ENCODE results near the gene PTPN20.

The PTPN20 gene

GRCh38 chr10:47034441-47035051 is 123.3 kb downstream of the PTPN20 start:
- no peak for DNase-seq (ENCODE audit: low spot score)

GRCh38 chr10:47035171-47035818 is 124.1 kb downstream of the PTPN20 start:
- DNase-seq (ENCODE audit: low spot score), result no peak

GRCh38 chr10:47035819-47036337 is 124.7 kb downstream of the PTPN20 start:
- DNase-seq (ENCODE audit: low spot score), result no peak

- no peak for DNase-seq (ENCODE audit: low spot score)
These were observed 125.5 kb downstream of the PTPN20 start for GRCh38 chr10:47036771-47037170.

GRCh38 chr10:47037654-47038425 is 126.6 kb downstream of the PTPN20 start:
- DNase-seq (ENCODE audit: low spot score), result no peak

- no peak for DNase-seq (ENCODE audit: low spot score)
These were observed 127.8 kb downstream of the PTPN20 start for GRCh38 chr10:47038881-47039561.

GRCh38 chr10:47039562-47039913 is 128.3 kb downstream of the PTPN20 start:
- no peak for DNase-seq (ENCODE audit: low spot score)

- no peak for DNase-seq (ENCODE audit: low spot score)
These were observed 128.8 kb downstream of the PTPN20 start for GRCh38 chr10:47040041-47040491.

GRCh38 chr10:47040681-47041080 is 129.5 kb downstream of the PTPN20 start:
- DNase-seq (ENCODE audit: low spot score), result no peak

- no peak for DNase-seq (ENCODE audit: low spot score)
These were observed 130.4 kb downstream of the PTPN20 start for GRCh38 chr10:47041396-47042198.

- no peak for DNase-seq (ENCODE audit: low spot score)
These were observed 130.9 kb downstream of the PTPN20 start for GRCh38 chr10:47042199-47042473.

- DNase-seq (ENCODE audit: low spot score), result no peak
These were observed 131.8 kb downstream of the PTPN20 start for GRCh38 chr10:47042780-47043750.

- no peak for DNase-seq (ENCODE audit: low spot score)
These were observed 132.8 kb downstream of the PTPN20 start for GRCh38 chr10:47043928-47044538.

- DNase-seq (ENCODE audit: low spot score), result no peak
These were observed 133.5 kb downstream of the PTPN20 start for GRCh38 chr10:47044741-47045140.

GRCh38 chr10:47045331-47045861 is 134.2 kb downstream of the PTPN20 start:
- no peak for DNase-seq (ENCODE audit: low spot score)

- no peak for DNase-seq (ENCODE audit: low spot score)
These were observed 135.3 kb downstream of the PTPN20 start for GRCh38 chr10:47046321-47047126.

GRCh38 chr10:47047127-47047504 is 135.9 kb downstream of the PTPN20 start:
- no peak for DNase-seq (ENCODE audit: low spot score)

- DNase-seq (ENCODE audit: low spot score), result peak; percentile 73
These were observed 136.6 kb downstream of the PTPN20 start for GRCh38 chr10:47047577-47048525.

Data from LoVo (cell line).